ENCODE measurements around the gene ATAD1. TPM values are rescaled to one million over a fixed set of nuclear protein-coding genes. Genes with fewer than 3 reads are reported as not detected.

The ATAD1 gene
- total RNA-seq, 1 donor: 43.8 TPM

- Histone ChIP-seq H3K4me2 (ENCODE audit: insufficient read depth, low read length) (no peak overlapping the region), H3K9me3 (ENCODE audit: low read depth, low read length) (no peaks in the 10 kb centered on the region), H4K20me1 (ENCODE audit: insufficient read depth, low read length) (no peaks in the 10 kb centered on the region), H3K4me1 (ENCODE audit: insufficient read depth, low read length) (no peaks in the 10 kb centered on the region), H3K79me2 (ENCODE audit: insufficient read depth, low read length) (no peaks in the 10 kb centered on the region), H3K4me3 (ENCODE audit: insufficient read depth, low read length) (no peak overlapping the region), H3K27ac (ENCODE audit: low read depth, low read length) (no peak overlapping the region), H2AFZ (ENCODE audit: low read length) (no peak overlapping the region), H3K27me3 (ENCODE audit: insufficient read depth, low read length) (no peaks in the 10 kb centered on the region), H3K36me3 (ENCODE audit: insufficient read depth, low read length) (peaks cover 50% of the 10 kb centered on the region)
- TF ChIP-seq CTCF (IDR thresholded peaks at IDR 0.05; ENCODE audit: extremely low read depth, low read depth, low read length): no peak
- no peak for DNase-seq (ENCODE audit: insufficient read length, low spot score, missing footprints)
Observed at GRCh38 chr10:87721781-87722180, 96.2 kb downstream of the ATAD1 start.

GRCh38 chr10:87720665-87721064 is 97.4 kb downstream of the ATAD1 start:
- no peaks in the 10 kb centered on the region for H3K9me3 ChIP-seq (ENCODE audit: low read depth, low read length)
- H3K4me1 ChIP-seq (ENCODE audit: insufficient read depth, low read length): no peaks in the 10 kb centered on the region
- H4K20me1 ChIP-seq (ENCODE audit: insufficient read depth, low read length): no peaks in the 10 kb centered on the region
- TF ChIP-seq CTCF (IDR thresholded peaks at IDR 0.05; ENCODE audit: extremely low read depth, low read depth, low read length): no peak
- no peak overlapping the region for H3K4me2 ChIP-seq (ENCODE audit: insufficient read depth, low read length)
- peaks cover 56% of the 10 kb centered on the region for H3K36me3 ChIP-seq (ENCODE audit: insufficient read depth, low read length)
- no peak for DNase-seq (ENCODE audit: insufficient read length, low spot score, missing footprints)
- no peak overlapping the region for H3K4me3 ChIP-seq (ENCODE audit: insufficient read depth, low read length)
- H3K79me2 ChIP-seq (ENCODE audit: insufficient read depth, low read length): no peaks in the 10 kb centered on the region
- no peak overlapping the region for H3K27ac ChIP-seq (ENCODE audit: low read depth, low read length)
- H3K27me3 ChIP-seq (ENCODE audit: insufficient read depth, low read length): no peaks in the 10 kb centered on the region
- H2AFZ ChIP-seq (ENCODE audit: low read length): no peak overlapping the region

GRCh38 chr10:87716348-87716670 is 101.7 kb downstream of the ATAD1 start:
- no peaks in the 10 kb centered on the region for H3K79me2 ChIP-seq (ENCODE audit: insufficient read depth, low read length)
- H3K36me3 ChIP-seq (ENCODE audit: insufficient read depth, low read length): peaks cover 75% of the 10 kb centered on the region
- H4K20me1 ChIP-seq (ENCODE audit: insufficient read depth, low read length): no peaks in the 10 kb centered on the region
- H3K9me3 ChIP-seq (ENCODE audit: low read depth, low read length): no peaks in the 10 kb centered on the region
- H3K4me3 ChIP-seq (ENCODE audit: insufficient read depth, low read length): no peak overlapping the region
- no peaks in the 10 kb centered on the region for H3K4me1 ChIP-seq (ENCODE audit: insufficient read depth, low read length)
- no peak overlapping the region for H3K27ac ChIP-seq (ENCODE audit: low read depth, low read length)
- no peak for DNase-seq (ENCODE audit: insufficient read length, low spot score, missing footprints)
- H2AFZ ChIP-seq (ENCODE audit: low read length): no peak overlapping the region
- no peaks in the 10 kb centered on the region for H3K27me3 ChIP-seq (ENCODE audit: insufficient read depth, low read length)
- H3K4me2 ChIP-seq (ENCODE audit: insufficient read depth, low read length): no peak overlapping the region
- TF ChIP-seq CTCF (IDR thresholded peaks at IDR 0.05; ENCODE audit: extremely low read depth, low read depth, low read length): no peak

- no peak for TF ChIP-seq CTCF (IDR thresholded peaks at IDR 0.05; ENCODE audit: extremely low read depth, low read depth, low read length)
- H3K4me3 ChIP-seq (ENCODE audit: insufficient read depth, low read length): no peak overlapping the region
- H3K9me3 ChIP-seq (ENCODE audit: low read depth, low read length): no peaks in the 10 kb centered on the region
- no peak overlapping the region for H2AFZ ChIP-seq (ENCODE audit: low read length)
- peaks cover 78% of the 10 kb centered on the region for H3K36me3 ChIP-seq (ENCODE audit: insufficient read depth, low read length)
- H3K4me1 ChIP-seq (ENCODE audit: insufficient read depth, low read length): no peaks in the 10 kb centered on the region
- no peak overlapping the region for H3K27ac ChIP-seq (ENCODE audit: low read depth, low read length)
- H4K20me1 ChIP-seq (ENCODE audit: insufficient read depth, low read length): no peaks in the 10 kb centered on the region
- H3K27me3 ChIP-seq (ENCODE audit: insufficient read depth, low read length): no peaks in the 10 kb centered on the region
- H3K79me2 ChIP-seq (ENCODE audit: insufficient read depth, low read length): no peaks in the 10 kb centered on the region
- H3K4me2 ChIP-seq (ENCODE audit: insufficient read depth, low read length): no peak overlapping the region
- no peak for DNase-seq (ENCODE audit: insufficient read length, low spot score, missing footprints)
Observed at GRCh38 chr10:87715552-87716347, 102.3 kb downstream of the ATAD1 start.

Measured in osteoblast (primary cell).